ENCODE results near the gene DOCK8.

- TF ChIP-seq CTCF (IDR thresholded peaks at IDR 0.05; ENCODE audit: low read length): no peak
- TF ChIP-seq EZH2 (IDR thresholded peaks at IDR 0.05; ENCODE audit: borderline replicate concordance, low read length): no peak
These were observed 254.2 kb downstream of the DOCK8 start for GRCh38 chr9:468766-469426.

Measured in OCI-LY1 (cell line).